Natural killer cell (primary cell): Measurements from ENCODE around the gene LGR6. TPM values are rescaled to one million over a fixed set of nuclear protein-coding genes. Genes with fewer than 3 reads are reported as not detected.

Experiments
- ATAC-seq, 3 donors: fragments of 150-1000 bp in 2 of 3; fragments of 200-7000 bp in 1 of 3; cut with Tn5 transposase; 1 replicate in 1 of 3; 2 replicates in 2 of 3; pipeline ENCODE4 v1.10.0; 2021; ENCODE audit warnings: mild to moderate bottlenecking in 2 of 3, moderate library complexity in 2 of 3
- DNase-seq, 2 donors: peaks; one replicate each; pipeline versions ENCODE4 v3.0.0 to v3.0.0-alpha.2; 2013 to 2021; ENCODE audit warnings: mixed read lengths in 1 of 2
- H3K27ac ChIP-seq: one replicate; pipeline ENCODE4 v1.5.1; 2013; ENCODE audit warnings: mild to moderate bottlenecking, low read length
- H3K27me3 ChIP-seq: one replicate; pipeline ENCODE4 v1.6.1; 2013; ENCODE audit warnings: low read length; ENCODE audit not compliant: control insufficient read depth, insufficient read depth
- H3K36me3 ChIP-seq: one replicate; pipeline ENCODE4 v1.6.1; 2013; ENCODE audit warnings: low read length; ENCODE audit not compliant: control insufficient read depth, insufficient read depth
- H3K4me1 ChIP-seq: one replicate; pipeline ENCODE4 v1.6.1; 2013; ENCODE audit warnings: low read length; ENCODE audit not compliant: control insufficient read depth, insufficient read depth
- H3K4me3 ChIP-seq: one replicate; pipeline ENCODE4 v1.5.1; 2013; ENCODE audit warnings: low read length
- H3K9me3 ChIP-seq: one replicate; pipeline ENCODE4 v1.6.1; 2013; ENCODE audit warnings: low read length; ENCODE audit not compliant: control insufficient read depth, insufficient read depth
- H3K27ac Mint-ChIP-seq, 2 donors: one replicate each; pipeline ENCODE4 v1.8.0; 2022; ENCODE audit warnings: mild to moderate bottlenecking in 2 of 2, mixed read lengths in 2 of 2, moderate library complexity in 1 of 2
- H3K27me3 Mint-ChIP-seq, 2 donors: one replicate each; pipeline ENCODE4 v1.8.0; 2022; ENCODE audit warnings: low read depth in 2 of 2, mixed read lengths in 2 of 2
- H3K36me3 Mint-ChIP-seq: one replicate; pipeline ENCODE4 v1.8.0; 2022; ENCODE audit warnings: mixed read lengths
- H3K4me1 Mint-ChIP-seq, 2 donors: one replicate each; pipeline ENCODE4 v1.8.0; 2022; ENCODE audit warnings: mixed read lengths in 2 of 2
- H3K4me3 Mint-ChIP-seq: one replicate; pipeline ENCODE4 v1.8.0; 2022; ENCODE audit warnings: mild to moderate bottlenecking, moderate library complexity, mixed read lengths
- H3K9me3 Mint-ChIP-seq, 2 donors: one replicate each; pipeline ENCODE4 v1.8.0; 2022; ENCODE audit warnings: mixed read lengths in 2 of 2
- WGBS: methylation state at CpG from one replicate; pipeline ENCODE4 v1.1.7; 2013; ENCODE audit warnings: missing lambda C conversion rate; ENCODE audit not compliant: insufficient coverage; 5-methylcytosine and 5-hydroxymethylcytosine counted together
- intact Hi-C: fragments of 100-400 bp; cut with micrococcal nuclease; formaldehyde crosslinking; loops from one replicate; pipeline ENCODE4 v1.14.2; 2022
- total RNA-seq, 4 donors: library from RNA; stranded (reverse); fragments of 120-200 nt in 1 of 4; gene quantifications; one replicate each; pipeline versions ENCODE4 v1.2.3 to v1.2.4, GENCODE V29; 2013 to 2022
- TF ChIP-seq, protein P1 (sequence below): fragments of 200-600 bp; IDR thresholded peaks from one replicate; pipeline ENCODE4 v1.8.0; 2022; ENCODE audit warnings: antibody characterized with exemption

LGR6 gene
- total RNA-seq, 3 donors from 2014 or later (not counting 1 experiment from before 2014, with no cell fraction given), result 58.3 to 65.2 (median 60.9) TPM

DNA sequence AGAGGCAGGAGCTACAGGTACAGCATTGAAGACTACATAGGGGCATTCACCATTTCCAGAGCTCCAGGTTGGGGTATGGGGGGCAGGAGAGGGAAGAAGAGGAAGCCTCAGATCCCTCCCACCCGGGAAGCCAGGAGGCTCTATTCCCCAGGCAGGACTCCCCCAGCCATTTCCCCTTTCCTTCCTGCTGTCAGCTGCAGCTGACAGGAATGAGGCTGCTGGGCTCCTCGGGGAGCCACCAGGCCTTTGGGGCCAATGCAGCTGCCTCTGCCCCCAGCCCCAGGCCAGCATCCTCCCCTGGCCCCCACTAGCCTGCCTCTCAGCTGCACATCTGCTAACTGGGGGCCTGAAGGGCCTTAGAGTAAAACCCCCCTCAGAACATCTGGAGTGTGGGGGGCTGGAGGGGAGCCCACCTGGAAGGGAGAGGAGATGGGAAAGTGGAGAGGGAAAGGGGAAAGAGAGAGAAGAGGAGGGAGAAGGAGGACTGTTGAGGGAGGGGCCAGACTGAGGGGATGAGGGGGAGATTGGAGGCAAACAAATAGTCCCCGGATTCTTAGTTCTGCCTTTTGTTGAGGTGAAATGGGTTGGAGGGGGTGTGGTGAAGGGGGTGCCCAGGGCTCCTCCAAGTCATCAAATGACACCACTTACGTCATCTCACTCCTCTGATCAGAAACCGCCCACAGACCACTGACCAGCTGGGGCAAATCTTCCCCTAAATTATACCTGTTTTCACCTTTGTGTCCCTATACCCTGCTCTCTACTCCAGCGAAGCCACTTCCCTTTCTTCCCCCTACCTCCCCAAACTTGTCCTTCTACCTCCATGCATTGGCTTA is 58.0 kb downstream of the LGR6 start:
- Histone ChIP-seq H3K4me3 (no peak overlapping the region), H3K36me3 (no peaks in the 10 kb centered on the region), H3K27ac (no peak overlapping the region), H3K27me3 (no peaks in the 10 kb centered on the region), H3K4me1 (peaks cover 8% of the 10 kb centered on the region), H3K9me3 (no peaks in the 10 kb centered on the region)
- ATAC-seq, result no peak
- H3K36me3 Mint-ChIP-seq, result no peaks in the 10 kb centered on the region
- no peaks in the 10 kb centered on the region for H3K9me3 Mint-ChIP-seq
- H3K27ac Mint-ChIP-seq, result peak overlapping the region in 1 of 2 donors; percentile 12
- no peak for DNase-seq
- H3K27me3 Mint-ChIP-seq, result no peaks in the 10 kb centered on the region
- TF ChIP-seq, protein P1, sequence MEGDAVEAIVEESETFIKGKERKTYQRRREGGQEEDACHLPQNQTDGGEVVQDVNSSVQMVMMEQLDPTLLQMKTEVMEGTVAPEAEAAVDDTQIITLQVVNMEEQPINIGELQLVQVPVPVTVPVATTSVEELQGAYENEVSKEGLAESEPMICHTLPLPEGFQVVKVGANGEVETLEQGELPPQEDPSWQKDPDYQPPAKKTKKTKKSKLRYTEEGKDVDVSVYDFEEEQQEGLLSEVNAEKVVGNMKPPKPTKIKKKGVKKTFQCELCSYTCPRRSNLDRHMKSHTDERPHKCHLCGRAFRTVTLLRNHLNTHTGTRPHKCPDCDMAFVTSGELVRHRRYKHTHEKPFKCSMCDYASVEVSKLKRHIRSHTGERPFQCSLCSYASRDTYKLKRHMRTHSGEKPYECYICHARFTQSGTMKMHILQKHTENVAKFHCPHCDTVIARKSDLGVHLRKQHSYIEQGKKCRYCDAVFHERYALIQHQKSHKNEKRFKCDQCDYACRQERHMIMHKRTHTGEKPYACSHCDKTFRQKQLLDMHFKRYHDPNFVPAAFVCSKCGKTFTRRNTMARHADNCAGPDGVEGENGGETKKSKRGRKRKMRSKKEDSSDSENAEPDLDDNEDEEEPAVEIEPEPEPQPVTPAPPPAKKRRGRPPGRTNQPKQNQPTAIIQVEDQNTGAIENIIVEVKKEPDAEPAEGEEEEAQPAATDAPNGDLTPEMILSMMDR, result no peak
- peaks cover 14 to 19% of the 10 kb centered on the region in 2 donors for H3K4me1 Mint-ChIP-seq
- H3K4me3 Mint-ChIP-seq, result no peak overlapping the region
- WGBS, result 45% methylated on average over 6 of the region's 6 CpGs
- intact Hi-C loops, result no loop called here

- no peaks in the 10 kb centered on the region for H3K9me3 Mint-ChIP-seq
- H3K9me3 ChIP-seq, result no peaks in the 10 kb centered on the region
- H3K27me3 Mint-ChIP-seq, result no peaks in the 10 kb centered on the region
- no peaks in the 10 kb centered on the region for H3K36me3 Mint-ChIP-seq
- WGBS, result 78% methylated on average over 1 of the region's 1 CpG
- intact Hi-C loops, result no loop called here
- no peaks in the 10 kb centered on the region for H3K27me3 ChIP-seq
- no peak overlapping the region for H3K4me3 Mint-ChIP-seq
- H3K27ac ChIP-seq, result no peak overlapping the region
- H3K4me1 ChIP-seq, result peaks cover 8% of the 10 kb centered on the region
- H3K36me3 ChIP-seq, result no peaks in the 10 kb centered on the region
- peak overlapping the region in 1 of 2 donors; percentile 12 for H3K27ac Mint-ChIP-seq
- H3K4me3 ChIP-seq, result no peak overlapping the region
- DNase-seq, result no peak
- peaks cover 20 to 26% of the 10 kb centered on the region in 2 donors for H3K4me1 Mint-ChIP-seq
- ATAC-seq, result no peak
- TF ChIP-seq, protein P1, result no peak
These were observed 58.7 kb downstream of the LGR6 start for GRCh38 chr1:202252271-202252670.

GRCh38 chr1:202254454-202255252 is 61.1 kb downstream of the LGR6 start:
- Histone ChIP-seq H3K27me3 (no peaks in the 10 kb centered on the region), H3K9me3 (no peaks in the 10 kb centered on the region), H3K4me1 (peaks cover 8% of the 10 kb centered on the region), H3K36me3 (no peaks in the 10 kb centered on the region), H3K4me3 (no peak overlapping the region), H3K27ac (no peak overlapping the region)
- WGBS, result 57% methylated on average over 8 of the region's 8 CpGs
- intact Hi-C loops, result no loop called here
- H3K27me3 Mint-ChIP-seq, result peaks cover 0 to 2% of the 10 kb centered on the region in 2 donors
- H3K4me3 Mint-ChIP-seq, result no peak overlapping the region
- TF ChIP-seq, protein P1, result no peak
- H3K27ac Mint-ChIP-seq, result peak overlapping the region; percentile 5 to 69
- ATAC-seq, result peak; percentile 74 to 97 (median 82)
- no peaks in the 10 kb centered on the region for H3K36me3 Mint-ChIP-seq
- peaks cover 22 to 29% of the 10 kb centered on the region in 2 donors for H3K4me1 Mint-ChIP-seq
- DNase-seq, result no peak
- no peaks in the 10 kb centered on the region for H3K9me3 Mint-ChIP-seq
